ENCODE results near the gene CXCL1.

Gene CXCL1

GRCh38 chr4:73855406-73855805 lies 13.8 kb upstream of the CXCL1 start:
- TF ChIP-seq EZH2phosphoT487 (conservative IDR thresholded peaks at IDR 0.05; ENCODE audit: low read length) (no peak), CTCF (IDR thresholded peaks at IDR 0.05; ENCODE audit: insufficient read depth, low read length, poor library complexity, severe bottlenecking) (no peak)
- Histone ChIP-seq H4K20me1 (ENCODE audit: low read depth, low read length) (no peaks in the 10 kb centered on the region), H3F3A (ENCODE audit: insufficient read depth) (no peaks in the 10 kb centered on the region)

GRCh38 chr4:73856518-73856917 lies 12.7 kb upstream of the CXCL1 start:
- Histone ChIP-seq H3K9me2 (replicated peaks; ENCODE audit: insufficient read depth, low read length) (no peaks in the 10 kb centered on the region), H4K20me1 (ENCODE audit: low read depth, low read length) (no peaks in the 10 kb centered on the region), H3K79me2 (ENCODE audit: insufficient read depth, low read length) (no peaks in the 10 kb centered on the region), H3K9me3 (ENCODE audit: insufficient read depth, low read length) (no peaks in the 10 kb centered on the region), H2AFZ (ENCODE audit: low read depth, low read length, severe bottlenecking) (no peak overlapping the region), H3K27ac (ENCODE audit: low read depth, low read length) (no peak overlapping the region), H3K4me2 (ENCODE audit: low read depth, low read length, poor library complexity, severe bottlenecking) (no peak overlapping the region), H3K36me3 (ENCODE audit: low read length) (no peaks in the 10 kb centered on the region), H3K4me3 (ENCODE audit: insufficient read depth, low read length, poor library complexity, severe bottlenecking) (no peak overlapping the region), H3K9ac (ENCODE audit: low read length) (no peak overlapping the region), H3F3A (ENCODE audit: insufficient read depth) (no peaks in the 10 kb centered on the region), H3K27me3 (ENCODE audit: low read length) (no peaks in the 10 kb centered on the region)
- TF ChIP-seq EZH2phosphoT487 (conservative IDR thresholded peaks at IDR 0.05; ENCODE audit: low read length) = no peak
- no peak for TF ChIP-seq CTCF (IDR thresholded peaks at IDR 0.05; ENCODE audit: insufficient read depth, low read length, poor library complexity, severe bottlenecking)

More at GRCh38 chr4:73855406-73855805, 13.8 kb upstream of the CXCL1 start:
- no peak overlapping the region for H3K9ac ChIP-seq (ENCODE audit: low read length)
- H3K27me3 ChIP-seq (ENCODE audit: low read length) = no peaks in the 10 kb centered on the region
- no peaks in the 10 kb centered on the region for H3K9me3 ChIP-seq (ENCODE audit: insufficient read depth, low read length)
- no peaks in the 10 kb centered on the region for H3K9me2 ChIP-seq (replicated peaks; ENCODE audit: insufficient read depth, low read length)
- no peaks in the 10 kb centered on the region for H3K79me2 ChIP-seq (ENCODE audit: insufficient read depth, low read length)
- H3K4me3 ChIP-seq (ENCODE audit: insufficient read depth, low read length, poor library complexity, severe bottlenecking) = no peak overlapping the region
- H3K4me2 ChIP-seq (ENCODE audit: low read depth, low read length, poor library complexity, severe bottlenecking) = no peak overlapping the region
- no peaks in the 10 kb centered on the region for H3K36me3 ChIP-seq (ENCODE audit: low read length)
- H2AFZ ChIP-seq (ENCODE audit: low read depth, low read length, severe bottlenecking) = no peak overlapping the region
- H3K27ac ChIP-seq (ENCODE audit: low read depth, low read length) = no peak overlapping the region

GRCh38 chr4:73859614-73860088 lies 9.5 kb upstream of the CXCL1 start:
- H4K20me1 ChIP-seq (ENCODE audit: low read depth, low read length) = no peaks in the 10 kb centered on the region
- no peaks in the 10 kb centered on the region for H3K36me3 ChIP-seq (ENCODE audit: low read length)
- no peak overlapping the region for H3K4me2 ChIP-seq (ENCODE audit: low read depth, low read length, poor library complexity, severe bottlenecking)
- no peaks in the 10 kb centered on the region for H3K79me2 ChIP-seq (ENCODE audit: insufficient read depth, low read length)
- no peaks in the 10 kb centered on the region for H3K9me2 ChIP-seq (replicated peaks; ENCODE audit: insufficient read depth, low read length)
- H3F3A ChIP-seq (ENCODE audit: insufficient read depth) = no peaks in the 10 kb centered on the region
- no peak overlapping the region for H3K4me3 ChIP-seq (ENCODE audit: insufficient read depth, low read length, poor library complexity, severe bottlenecking)
- H3K9me3 ChIP-seq (ENCODE audit: insufficient read depth, low read length) = no peaks in the 10 kb centered on the region
- TF ChIP-seq CTCF (IDR thresholded peaks at IDR 0.05; ENCODE audit: insufficient read depth, low read length, poor library complexity, severe bottlenecking) (no peak), EZH2phosphoT487 (conservative IDR thresholded peaks at IDR 0.05; ENCODE audit: low read length) (no peak)
- H3K27ac ChIP-seq (ENCODE audit: low read depth, low read length) = no peak overlapping the region
- no peaks in the 10 kb centered on the region for H3K27me3 ChIP-seq (ENCODE audit: low read length)
- no peak overlapping the region for H3K9ac ChIP-seq (ENCODE audit: low read length)
- no peak overlapping the region for H2AFZ ChIP-seq (ENCODE audit: low read depth, low read length, severe bottlenecking)
